Activated CD8-positive, alpha-beta memory T cell treated with anti-CD3 and anti-CD28 coated beads for 48 hours (primary cell): ENCODE data around the gene FNDC10.
"Not testable (repeated sequence)": the region's sequence is repeated elsewhere in the genome, so short reads cannot be mapped to it uniquely, and the experiment has no call there.

ENCODE experiments used
- DNase-seq, 3 experiments: peaks; one replicate each; pipeline ENCODE4 v3.0.0-alpha.2; 2020; ENCODE audit warnings: low read depth in 2 of 3, low spot score in 2 of 3

FNDC10 gene

GRCh38 chr1:1599030-1599934, 653 bp downstream of the FNDC10 start:
- no peak for DNase-seq

GRCh38 chr1:1598720-1599029, 1.3 kb downstream of the FNDC10 start:
- DNase-seq = no peak

- DNase-seq = no peak
Measured at GRCh38 chr1:1598051-1598719, 1.8 kb downstream of the FNDC10 start.

- DNase-seq = no peak
Measured at GRCh38 chr1:1597275-1597930, 2.5 kb downstream of the FNDC10 start.

- no peak for DNase-seq
Measured at GRCh38 chr1:1596493-1597274, 3.3 kb downstream of the FNDC10 start.

GRCh38 chr1:1595341-1595740, 4.6 kb downstream of the FNDC10 start:
- not testable (repeated sequence) for DNase-seq

GRCh38 chr1:1594602-1595260, 5.2 kb downstream of the FNDC10 start:
- DNase-seq = no peak

- no peak for DNase-seq
Measured at GRCh38 chr1:1593834-1594601, 5.9 kb downstream of the FNDC10 start.

GRCh38 chr1:1591452-1591851, 8.5 kb downstream of the FNDC10 start:
- DNase-seq = no peak

GRCh38 chr1:1583347-1584010, 16.5 kb downstream of the FNDC10 start:
- DNase-seq = no peak

- no peak for DNase-seq
Measured at GRCh38 chr1:1582585-1583346, 17.2 kb downstream of the FNDC10 start.

GRCh38 chr1:1578371-1578940, 21.5 kb downstream of the FNDC10 start:
- no peak for DNase-seq

GRCh38 chr1:1577367-1578011, 22.4 kb downstream of the FNDC10 start:
- DNase-seq = no peak

GRCh38 chr1:1574721-1575537, 25.0 kb downstream of the FNDC10 start, which contains the start of gene SSU72:
TSS of gene SSU72 (minus strand) at chr1:1574863. CDS start at chr1:1574557, 306 bp downstream.
- DNase-seq = peak; percentile 78 to 85 (median 84)

- DNase-seq = peak in 2 of 3 experiments; percentile 38 to 62
Measured at GRCh38 chr1:1573843-1574720, 25.9 kb downstream of the FNDC10 start.

- no peak for DNase-seq
Measured at GRCh38 chr1:1569341-1569740, 30.6 kb downstream of the FNDC10 start.
